GM21619 (cell line): Measurements from ENCODE around the gene FOS.
"Not testable (repeated sequence)": the region's sequence is repeated elsewhere in the genome, so short reads cannot be mapped to it uniquely, and the experiment has no call there.

ENCODE experiments used
- ATAC-seq: cut with Tn5 transposase; IDR thresholded peaks from one replicate; pipeline ENCODE4 v1.9.1; 2021; ENCODE audit not compliant: unreplicated experiment

The FOS gene

GRCh38 chr14:75278422-75279152, at the start of gene FOS:
Gene FOS, plus strand, starts transcription at chr14:75278828. Its CDS starts 155 bp downstream, at chr14:75278983.
- peak; percentile 65 for ATAC-seq

- no peak for ATAC-seq
Observed at GRCh38 chr14:75229661-75230139, 48.9 kb upstream of the FOS start.

GRCh38 chr14:75230140-75230792, 48.4 kb upstream of the FOS start:
- ATAC-seq = peak; percentile 57

DNA sequence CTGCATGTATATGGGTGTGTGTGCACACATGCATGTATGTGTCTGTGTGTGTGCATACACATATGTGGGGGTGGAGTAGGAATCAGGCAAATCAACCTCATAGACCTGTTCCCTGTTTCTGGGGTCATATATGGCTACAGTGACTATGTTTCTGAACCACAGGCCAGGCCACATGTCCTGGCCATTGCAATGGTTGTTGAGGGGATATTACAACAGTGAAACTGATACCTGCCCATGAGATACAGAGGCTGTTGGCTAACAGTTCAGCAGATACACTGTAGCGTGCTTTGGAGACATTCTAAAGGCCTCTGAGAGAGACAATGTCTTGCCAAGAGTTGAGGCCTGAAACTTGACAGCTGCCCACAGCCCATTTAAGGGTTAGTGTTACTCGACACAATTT, 47.3 kb upstream of the FOS start:
- ATAC-seq = no peak

- ATAC-seq = no peak
Observed at GRCh38 chr14:75232191-75232590, 46.4 kb upstream of the FOS start.

DNA sequence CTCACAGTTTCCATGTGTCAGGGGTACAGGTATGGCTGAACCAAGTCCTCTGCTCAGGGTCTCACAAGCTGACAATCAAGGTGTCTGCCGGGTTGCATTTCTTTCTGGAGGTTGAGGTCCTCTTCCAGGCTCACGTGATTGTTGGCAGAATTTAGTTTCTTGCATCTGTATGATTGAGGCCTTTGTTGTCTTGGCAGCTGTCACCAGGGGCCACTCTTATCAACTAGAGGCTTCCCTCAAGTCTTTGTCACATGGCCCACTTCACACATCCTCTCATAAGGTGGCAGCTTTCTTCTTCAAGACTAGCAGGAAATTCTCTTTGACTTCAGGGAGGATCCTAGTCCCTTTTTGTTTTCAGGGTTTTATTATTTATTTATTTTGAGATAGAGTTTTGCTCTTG, 46.0 kb upstream of the FOS start:
- ATAC-seq = no peak

DNA sequence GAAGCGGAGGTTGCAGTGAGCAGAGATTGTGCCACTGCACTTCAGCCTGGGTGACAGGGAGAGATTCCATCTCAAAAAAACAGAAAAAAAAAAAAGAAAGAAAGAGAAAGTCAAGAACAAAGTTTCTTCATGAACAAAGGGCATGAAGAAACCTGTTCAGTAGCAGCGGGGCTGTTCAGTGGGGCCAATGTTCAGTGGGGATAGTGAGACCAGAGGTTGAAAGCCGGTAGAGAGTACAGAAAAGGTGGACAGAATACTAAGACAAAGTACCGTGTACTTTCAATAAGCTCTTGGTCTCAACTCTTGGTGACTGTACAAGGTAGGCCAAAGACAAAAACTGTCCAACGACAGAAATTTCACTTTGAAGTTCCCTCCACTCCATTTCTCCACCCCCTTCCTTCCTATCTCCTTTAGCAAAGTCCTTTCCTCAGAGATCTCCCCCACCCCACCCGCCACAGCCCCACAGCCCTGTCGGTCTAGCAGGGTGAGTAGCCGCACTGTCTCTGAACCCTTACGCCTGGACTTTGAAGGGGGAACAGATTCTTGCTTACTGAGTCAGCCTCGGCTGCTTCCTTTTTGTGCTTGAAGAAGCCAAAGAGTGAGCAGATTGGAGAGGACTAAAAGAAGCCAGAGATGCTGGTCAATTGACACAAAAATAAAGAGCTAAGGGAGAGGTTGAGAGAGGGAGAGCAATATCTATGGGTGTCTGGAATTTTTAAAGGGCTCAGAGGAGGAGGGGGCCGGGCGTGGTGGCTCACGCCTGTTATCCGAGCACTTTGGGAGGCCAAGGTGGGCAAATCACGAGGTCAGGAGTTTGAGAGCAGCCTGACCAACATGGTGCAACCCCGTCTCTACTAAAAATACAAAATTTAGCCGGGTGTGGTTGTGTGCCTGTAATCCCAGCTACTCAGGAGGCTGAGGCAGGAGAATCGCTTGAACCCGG, 44.2 kb upstream of the FOS start:
- no peak for ATAC-seq

DNA sequence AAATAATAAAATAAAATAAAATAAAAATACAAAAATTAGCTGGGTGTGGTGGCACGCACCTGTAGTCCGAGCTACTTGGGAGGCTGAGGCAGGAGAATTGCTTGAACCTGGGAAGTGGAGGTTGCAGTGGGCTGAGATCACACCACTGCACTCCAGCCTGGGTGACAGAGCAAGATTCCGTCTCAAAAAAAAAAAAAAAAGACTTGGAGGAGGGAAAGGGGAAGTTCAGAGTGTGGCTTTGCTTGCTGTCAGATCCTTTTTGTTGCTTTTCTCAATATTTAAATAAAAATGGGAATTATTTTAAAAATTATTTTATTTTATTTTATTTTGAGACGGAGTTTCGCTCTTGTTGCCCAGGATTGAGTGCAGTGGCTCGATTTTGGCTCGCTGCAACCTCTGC, 43.4 kb upstream of the FOS start:
- ATAC-seq = not testable (repeated sequence)

DNA sequence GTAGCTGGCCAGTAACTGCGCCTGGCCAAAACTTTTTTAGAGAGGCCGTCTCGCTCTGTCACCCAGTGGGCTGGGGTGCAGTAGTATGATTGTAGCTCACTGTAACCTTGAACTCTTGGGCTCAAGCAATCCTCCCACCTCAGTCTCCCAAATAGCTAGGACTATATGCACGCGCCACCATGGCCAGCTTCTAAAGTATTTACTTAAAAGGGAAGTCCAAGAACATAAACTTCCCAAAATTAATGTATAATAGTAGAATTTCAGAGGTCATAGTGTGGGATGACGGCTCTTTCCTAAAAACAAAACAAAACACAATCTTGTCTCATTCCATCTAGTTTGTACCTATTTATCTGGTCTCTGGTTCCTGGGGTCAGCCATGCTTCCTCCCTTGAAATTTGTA, 42.2 kb upstream of the FOS start:
- ATAC-seq = no peak

- ATAC-seq = no peak
Observed at GRCh38 chr14:75236901-75237419, 41.7 kb upstream of the FOS start.

DNA sequence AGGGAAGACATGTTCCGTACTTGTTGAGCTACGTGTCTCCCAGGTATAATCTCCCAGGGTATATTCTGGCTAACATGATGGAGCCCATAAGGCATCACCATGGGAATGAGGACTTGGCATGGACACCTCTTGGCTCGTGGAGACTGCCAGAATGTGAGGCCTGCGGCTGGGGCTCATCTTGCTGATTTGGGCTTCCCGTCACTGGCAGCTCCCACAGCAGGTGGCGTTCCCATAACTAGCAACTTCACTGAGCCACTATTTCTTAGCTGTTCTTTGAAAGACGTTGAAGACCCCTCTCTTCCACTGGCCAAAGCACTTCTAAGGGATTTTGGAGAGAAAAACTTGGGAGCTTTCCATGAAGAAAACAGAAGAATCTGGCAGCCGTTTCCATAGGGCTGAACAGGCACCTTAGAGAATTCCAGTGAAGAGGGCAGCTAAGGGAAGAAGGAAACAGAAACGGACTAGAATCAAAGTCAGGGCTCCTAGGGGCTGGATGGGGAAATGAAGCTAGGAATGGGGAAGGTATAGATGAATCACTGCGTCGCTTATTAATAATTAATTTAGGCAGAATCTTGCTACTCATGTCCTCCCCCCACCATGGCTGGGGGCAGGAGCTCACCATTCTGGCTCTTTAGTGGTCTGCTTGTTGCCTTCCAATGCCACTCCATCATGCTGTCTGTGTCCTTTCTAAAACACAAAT, 39.7 kb upstream of the FOS start:
- ATAC-seq = no peak

GRCh38 chr14:75240781-75241180, 37.8 kb upstream of the FOS start:
- ATAC-seq = no peak

GRCh38 chr14:75242546-75243273, 35.9 kb upstream of the FOS start:
- ATAC-seq = no peak

GRCh38 chr14:75244121-75244520, 34.5 kb upstream of the FOS start:
- ATAC-seq = no peak

DNA sequence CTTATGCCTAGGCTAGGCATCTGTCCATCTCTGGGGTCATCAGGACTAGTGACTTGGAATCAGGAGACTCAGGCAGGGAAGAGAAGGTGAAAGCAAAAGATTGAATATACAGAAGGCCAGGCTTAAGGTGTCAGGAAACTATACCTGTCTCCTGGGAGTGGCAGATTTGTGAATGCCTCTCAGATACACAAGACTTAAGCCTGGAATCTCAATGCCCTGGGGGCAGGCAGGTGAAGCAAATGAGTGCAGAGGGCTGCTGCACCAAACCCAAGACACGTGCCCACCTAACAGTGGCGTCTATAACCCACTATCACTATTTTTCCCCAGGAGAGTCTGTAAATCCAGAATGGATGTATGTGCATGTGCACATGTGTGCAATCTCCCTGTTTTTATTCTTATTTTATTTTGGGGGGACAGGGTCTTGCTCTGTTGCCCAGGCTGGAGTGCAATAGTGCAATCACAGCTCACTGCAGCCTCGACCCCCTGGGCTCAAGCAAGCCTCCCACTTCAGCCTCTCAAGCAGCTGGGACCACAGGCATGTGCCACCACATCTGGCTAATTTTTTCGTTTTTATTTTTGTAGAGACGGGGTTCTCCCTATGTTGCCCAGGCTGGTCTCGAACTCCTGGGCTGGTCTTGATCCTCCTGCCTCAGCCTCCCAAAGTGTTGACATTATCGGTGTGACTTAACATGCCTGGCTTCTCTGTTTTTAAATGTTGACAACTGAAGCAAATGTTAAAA, 31.9 kb upstream of the FOS start:
- no peak for ATAC-seq

- ATAC-seq = no peak
Observed at GRCh38 chr14:75247286-75247922, 31.2 kb upstream of the FOS start.

- ATAC-seq = no peak
Observed at GRCh38 chr14:75247939-75248338, 30.7 kb upstream of the FOS start.

- peak; percentile 87 for ATAC-seq
Observed at GRCh38 chr14:75249251-75249957, 29.2 kb upstream of the FOS start.
